HG03097 (cell line): ENCODE results near the gene RBL1.
"Not testable (repeated sequence)": the region's sequence is repeated elsewhere in the genome, so short reads cannot be mapped to it uniquely, and the experiment has no call there.

Source experiments
- ATAC-seq: cut with Tn5 transposase; IDR thresholded peaks from one replicate; pipeline ENCODE4 v1.9.1; 2021; ENCODE audit not compliant: unreplicated experiment, low FRiP score

RBL1 gene, protein sequence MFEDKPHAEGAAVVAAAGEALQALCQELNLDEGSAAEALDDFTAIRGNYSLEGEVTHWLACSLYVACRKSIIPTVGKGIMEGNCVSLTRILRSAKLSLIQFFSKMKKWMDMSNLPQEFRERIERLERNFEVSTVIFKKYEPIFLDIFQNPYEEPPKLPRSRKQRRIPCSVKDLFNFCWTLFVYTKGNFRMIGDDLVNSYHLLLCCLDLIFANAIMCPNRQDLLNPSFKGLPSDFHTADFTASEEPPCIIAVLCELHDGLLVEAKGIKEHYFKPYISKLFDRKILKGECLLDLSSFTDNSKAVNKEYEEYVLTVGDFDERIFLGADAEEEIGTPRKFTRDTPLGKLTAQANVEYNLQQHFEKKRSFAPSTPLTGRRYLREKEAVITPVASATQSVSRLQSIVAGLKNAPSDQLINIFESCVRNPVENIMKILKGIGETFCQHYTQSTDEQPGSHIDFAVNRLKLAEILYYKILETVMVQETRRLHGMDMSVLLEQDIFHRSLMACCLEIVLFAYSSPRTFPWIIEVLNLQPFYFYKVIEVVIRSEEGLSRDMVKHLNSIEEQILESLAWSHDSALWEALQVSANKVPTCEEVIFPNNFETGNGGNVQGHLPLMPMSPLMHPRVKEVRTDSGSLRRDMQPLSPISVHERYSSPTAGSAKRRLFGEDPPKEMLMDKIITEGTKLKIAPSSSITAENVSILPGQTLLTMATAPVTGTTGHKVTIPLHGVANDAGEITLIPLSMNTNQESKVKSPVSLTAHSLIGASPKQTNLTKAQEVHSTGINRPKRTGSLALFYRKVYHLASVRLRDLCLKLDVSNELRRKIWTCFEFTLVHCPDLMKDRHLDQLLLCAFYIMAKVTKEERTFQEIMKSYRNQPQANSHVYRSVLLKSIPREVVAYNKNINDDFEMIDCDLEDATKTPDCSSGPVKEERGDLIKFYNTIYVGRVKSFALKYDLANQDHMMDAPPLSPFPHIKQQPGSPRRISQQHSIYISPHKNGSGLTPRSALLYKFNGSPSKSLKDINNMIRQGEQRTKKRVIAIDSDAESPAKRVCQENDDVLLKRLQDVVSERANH

DNA sequence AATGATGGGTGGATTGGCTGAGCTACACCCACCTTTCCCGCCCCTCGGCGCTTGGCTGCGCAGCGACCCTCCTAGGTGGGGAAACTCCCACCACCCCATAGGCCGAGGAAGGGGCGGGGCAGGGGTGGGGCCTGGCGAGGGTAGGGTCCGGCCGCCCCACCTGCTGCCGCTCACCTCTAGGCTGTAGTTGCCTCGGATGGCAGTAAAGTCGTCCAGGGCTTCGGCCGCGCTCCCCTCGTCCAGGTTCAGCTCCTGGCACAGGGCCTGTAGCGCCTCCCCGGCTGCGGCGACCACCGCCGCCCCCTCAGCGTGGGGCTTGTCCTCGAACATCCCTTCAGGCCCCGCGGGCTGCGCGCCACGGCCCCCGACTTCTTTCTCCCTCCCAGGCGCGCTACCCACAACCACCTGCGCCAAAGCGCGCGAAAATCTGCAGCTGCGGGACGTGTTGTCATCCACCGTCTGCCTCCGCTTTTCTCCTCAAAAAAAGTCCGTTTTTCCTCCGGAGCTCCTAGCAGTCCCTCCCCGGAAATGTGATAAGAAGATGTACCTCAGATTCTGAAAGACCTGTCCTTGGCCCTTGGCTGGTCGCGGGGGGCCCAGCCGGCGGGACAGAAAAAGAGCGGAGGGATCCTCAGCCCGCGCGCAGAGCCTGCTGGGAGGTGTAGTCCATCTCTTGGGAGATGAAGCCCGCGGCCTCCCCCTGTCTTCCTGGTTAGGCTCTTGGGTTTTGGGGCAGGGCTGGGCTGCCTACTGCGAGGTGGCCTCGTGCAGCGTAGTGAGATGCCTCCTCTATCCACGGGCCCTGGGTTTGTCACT, at the start of gene RBL1:
Gene RBL1 (minus strand): TSS at position 399 of the 816 bp plus-strand sequence. CDS start 69 bp downstream, at position 330.
- ATAC-seq: peak; percentile 69

DNA sequence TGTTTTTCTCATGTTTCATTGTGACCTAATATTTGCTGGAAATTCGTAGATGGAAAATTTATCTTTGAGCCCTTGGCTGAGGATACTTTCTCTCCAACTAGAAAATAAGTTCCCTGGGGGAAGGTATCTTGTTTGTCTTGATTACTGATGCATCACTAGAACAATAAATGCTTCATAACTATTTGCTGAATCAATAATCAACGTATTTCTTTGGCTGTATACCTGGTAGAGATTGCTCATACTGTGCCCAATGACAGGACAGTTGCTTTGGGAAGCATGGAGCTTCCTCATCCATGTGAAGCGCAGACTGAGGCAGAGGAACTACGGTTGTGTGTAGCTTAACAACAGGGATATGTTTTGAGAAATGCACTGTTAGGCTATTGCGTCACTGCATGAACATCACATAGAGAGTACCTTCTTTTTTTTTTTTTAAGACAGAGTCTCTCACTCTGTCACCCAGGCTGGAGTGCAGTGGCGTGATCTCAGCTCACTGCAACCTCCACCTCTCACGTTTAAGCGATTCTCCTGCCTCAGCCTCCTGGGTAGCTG, 49.1 kb upstream of the RBL1 start:
- no peak for ATAC-seq

DNA sequence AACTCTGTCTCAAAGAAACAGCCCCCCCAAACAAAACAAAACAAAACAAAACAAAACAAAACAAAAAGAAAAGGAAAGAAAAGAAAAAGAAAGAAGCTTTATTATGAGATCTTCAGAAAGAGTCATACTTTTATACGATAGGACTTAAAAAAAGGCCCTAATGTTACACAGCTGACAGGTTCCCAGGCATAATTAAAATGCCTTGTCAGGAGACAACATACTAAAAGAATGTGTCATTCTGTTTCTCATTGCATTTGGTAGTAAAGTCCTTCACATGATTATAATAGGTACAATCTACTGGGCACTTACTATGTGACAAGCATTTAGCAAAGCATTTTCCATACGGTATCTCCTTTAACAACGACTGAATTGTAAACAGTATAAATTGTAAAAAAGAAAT, 46.9 kb upstream of the RBL1 start:
- no peak for ATAC-seq

DNA sequence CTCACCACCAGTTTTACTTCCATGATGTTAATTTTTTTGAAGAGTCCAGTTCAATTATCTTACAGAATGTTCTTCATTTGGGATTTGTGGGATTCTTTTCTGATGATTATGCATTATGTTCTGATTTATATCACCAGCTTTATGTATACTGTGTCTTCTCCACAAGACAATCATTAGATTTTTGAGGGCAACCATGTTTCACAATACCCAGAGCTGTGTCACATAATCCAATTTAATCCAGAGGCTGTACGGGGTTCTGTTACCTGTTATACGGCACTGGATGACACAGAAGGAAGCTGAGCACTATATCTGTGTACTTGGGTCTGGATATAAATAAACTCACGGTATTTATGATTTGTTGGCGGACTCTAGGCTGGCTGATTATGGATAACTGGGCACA, 41.8 kb upstream of the RBL1 start:
- no peak for ATAC-seq

DNA sequence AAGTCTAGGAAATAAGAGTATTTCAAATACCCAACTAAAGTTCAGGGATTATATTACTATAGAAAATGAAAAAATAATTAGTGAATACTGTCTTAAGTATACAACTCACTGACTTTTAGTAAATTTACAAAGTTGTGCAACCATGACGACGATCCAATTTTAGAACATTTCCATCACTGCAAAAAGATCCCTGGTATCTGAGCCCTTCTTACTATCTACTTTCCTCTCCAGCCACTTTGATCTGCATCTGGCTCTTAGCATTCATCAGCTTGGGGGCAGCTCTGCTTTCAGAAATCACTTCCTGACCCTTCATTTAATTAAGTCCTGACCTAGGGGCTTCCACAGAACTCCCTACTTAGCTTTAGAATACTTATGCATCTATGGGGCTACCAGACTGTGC, 38.2 kb upstream of the RBL1 start:
- ATAC-seq: no peak

DNA sequence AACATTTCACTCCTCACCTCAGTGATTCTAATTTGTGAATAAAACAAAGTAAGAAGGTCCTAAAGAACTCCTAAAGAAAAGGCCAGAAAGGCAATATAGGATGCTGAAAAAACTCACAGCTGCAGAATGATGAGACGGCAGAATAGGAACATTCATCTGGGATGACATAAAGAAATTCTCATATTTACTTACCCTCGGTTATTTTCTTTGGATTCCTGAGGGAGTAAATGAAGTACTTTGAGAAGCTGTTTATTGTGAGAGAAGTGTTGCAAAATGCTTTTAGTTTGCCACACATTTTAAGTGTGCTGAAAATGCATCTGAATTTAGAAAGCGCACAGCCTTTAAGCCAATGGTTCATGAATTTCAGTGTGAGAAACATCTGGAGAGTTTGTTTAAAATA, 35.7 kb upstream of the RBL1 start:
- ATAC-seq: no peak

DNA sequence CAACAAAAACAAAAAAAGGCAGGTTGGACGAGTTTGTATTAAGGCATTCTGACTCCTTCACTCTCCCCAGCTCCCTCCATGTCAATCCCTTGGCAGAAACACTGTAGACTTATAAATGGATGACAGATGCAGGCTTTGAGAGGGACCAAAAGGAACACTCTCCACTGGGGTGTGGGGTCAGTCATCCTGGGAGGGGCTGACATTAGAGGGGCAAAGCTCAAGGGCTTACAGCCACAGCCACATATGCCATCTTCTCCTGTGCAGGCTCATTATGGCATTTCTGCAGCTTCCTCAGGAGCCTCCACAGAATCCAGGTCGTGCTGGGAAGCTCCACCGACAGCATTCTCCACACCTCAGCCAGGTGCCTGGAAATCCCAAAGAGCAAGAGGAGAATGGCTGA, 33.0 kb upstream of the RBL1 start:
- ATAC-seq: no peak

DNA sequence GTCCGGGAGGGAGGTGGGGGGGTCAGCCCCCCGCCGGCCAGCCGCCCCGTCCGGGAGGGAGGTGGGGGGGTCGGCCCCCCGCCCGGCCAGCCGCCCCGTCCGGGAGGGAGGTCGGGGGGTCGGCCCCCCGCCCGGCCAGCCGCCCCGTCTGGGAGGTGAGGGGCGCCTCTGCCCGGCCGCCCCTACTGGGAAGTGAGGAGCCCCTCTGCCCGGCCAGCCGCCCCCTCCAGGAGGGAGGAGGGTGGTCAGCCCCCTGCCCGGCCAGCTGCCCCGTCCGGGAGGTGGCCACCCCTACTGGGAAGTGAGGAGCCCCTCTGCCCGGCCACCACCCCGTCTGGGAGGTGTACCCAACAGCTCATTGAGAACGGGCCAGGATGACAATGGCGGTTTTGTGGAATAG, 30.5 kb upstream of the RBL1 start:
- ATAC-seq: not testable (repeated sequence)

DNA sequence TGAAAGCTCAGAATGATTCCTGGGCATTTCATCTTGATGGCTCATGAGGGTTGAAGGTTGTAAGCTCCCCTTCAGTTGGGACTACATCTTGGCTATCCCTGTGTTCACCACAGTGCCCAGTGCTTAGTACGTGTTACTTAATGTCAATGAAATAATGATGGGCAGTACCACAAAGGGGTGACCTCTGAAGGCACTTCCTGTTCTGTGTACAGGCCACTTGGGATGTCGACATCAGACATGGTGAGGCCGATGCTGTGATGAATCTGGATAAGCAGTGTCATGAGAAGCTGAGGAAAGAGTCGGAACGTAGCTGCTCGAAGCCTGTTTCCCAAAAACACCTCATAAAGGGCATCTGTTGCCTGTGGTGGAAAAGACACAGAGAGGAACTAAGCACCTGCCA, 27.6 kb upstream of the RBL1 start:
- ATAC-seq: no peak

DNA sequence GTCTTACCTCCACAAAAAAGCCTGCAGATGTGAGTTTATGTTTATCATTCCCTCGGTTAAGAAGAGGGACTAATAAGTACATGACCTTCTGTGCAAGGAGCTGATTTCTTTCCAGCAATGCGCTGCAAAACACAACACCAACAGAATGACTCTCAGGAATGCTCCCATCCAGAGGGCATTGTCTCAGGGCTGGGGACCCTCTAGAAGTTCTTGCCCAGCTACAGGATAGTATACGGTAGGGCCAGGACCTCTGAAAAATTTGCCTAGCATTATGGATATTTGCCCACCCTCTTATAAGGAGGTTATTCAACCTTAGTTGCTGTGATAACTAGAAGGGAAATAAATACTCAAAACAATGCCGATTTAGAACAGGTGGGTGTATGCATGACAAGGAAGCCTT, 24.7 kb upstream of the RBL1 start:
- ATAC-seq: no peak

DNA sequence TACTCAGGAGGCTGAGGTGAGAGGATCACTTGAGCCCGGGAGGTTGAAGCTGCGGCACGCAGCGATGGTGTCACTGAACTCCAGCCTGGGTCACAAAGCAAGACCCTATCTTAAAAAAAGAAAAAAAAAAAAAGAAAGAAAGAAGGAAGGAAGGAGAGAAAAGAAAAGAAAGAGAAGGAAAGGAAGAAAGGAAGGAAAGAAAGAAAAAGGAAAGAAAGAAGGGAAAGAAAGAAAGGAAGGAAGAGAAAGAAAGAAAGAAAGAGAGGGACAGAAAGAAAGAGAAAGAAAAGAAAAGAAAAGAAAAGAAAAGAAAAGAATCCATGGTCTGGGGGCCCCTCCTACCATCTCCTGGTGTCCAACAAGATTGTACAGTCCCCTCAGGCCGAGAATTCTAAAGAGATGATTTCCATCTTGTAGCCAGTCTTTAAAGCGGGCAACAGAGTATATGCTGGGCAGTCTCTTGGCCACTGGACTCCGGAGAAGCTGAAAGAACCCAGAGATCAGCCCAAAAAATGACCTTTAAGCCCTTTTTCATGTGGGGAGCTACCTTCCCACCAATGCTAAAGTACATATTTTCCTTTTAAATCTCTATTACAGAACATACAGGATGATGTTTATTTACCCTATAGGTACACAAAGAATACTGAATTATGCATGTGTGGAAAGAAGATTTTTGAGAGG, 23.7 kb upstream of the RBL1 start:
- ATAC-seq: no peak

DNA sequence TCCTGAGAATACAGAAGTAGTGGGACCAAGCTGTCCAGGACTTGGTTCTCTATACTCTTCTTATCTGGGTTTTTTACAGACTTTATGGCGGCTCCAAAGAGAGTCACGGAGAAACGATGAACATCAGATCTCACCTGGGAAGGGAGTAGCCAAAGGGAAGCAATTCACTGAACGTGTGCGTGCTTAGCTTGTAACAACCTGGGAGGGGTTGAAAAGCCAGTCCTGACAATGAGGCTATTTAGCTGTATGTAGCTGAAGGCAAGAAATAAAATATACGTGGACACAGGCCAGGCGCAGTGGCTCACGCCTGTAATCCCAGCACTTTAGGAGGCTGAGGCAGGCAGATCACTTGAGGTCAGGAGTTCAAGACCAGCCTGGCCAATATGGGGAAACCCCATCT, 18.2 kb upstream of the RBL1 start:
- no peak for ATAC-seq

DNA sequence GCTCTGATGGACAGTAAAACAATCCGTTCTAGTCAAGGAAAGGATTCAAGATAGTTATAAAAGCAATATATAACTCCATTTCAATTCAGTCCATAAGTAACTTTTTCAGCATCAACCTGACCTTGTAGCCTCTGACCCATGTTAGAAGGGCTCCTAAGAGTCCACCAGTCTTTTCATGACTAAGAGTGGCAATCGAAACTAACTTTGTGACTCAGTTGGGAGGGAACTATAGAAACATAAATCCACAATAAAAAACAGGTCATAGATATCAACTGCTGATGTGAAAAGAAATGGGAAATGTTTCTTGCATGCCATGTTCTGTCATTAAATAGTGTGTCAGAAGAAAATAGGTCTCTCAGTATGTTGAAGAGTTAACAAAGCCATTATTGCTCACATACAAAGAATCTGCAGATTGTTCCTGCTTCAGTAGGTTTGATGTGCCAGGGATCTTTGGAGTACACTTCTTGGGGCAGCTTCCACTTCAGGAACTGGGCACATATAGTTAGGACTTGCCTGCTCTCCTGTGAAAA, 16.2 kb upstream of the RBL1 start:
- ATAC-seq: no peak

DNA sequence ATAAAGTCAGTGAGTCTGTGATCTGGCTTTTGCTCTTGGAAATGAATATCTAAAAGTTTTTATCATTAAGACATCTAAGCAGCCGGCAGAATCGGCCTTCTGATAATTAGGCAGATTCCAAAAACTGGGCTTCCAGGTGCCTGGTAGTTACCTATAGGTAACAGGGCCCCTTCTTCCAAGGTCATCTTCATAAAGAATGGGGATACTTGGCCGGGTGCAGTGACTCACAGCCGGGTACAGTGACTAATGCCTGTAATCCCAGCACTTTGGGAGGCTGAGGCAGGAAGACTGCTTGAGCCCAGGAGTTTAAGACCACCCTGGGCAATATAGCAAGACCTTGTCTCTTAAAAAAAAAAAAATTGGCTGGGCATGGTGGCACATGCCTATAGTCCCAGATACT, 12.9 kb upstream of the RBL1 start:
- ATAC-seq: no peak

DNA sequence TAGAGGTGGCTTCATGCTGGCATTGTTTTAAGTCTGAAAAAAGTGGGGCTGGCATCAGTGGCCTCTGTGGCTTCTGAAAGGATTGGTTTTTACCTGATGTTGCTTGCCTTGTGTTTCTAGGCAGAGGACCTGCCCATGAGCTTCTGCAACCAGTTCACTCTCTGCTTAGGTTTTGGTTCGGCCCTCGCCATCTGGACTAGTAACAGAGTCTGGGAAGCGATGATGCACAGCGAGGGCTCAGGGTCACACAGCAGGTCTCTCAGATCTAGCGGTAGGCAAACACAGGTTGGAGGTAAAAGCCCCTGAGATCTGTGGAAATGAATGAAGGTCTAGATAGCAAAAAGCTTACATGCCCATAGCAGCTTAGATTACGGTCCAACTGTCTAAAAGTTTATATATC, 6.8 kb upstream of the RBL1 start:
- no peak for ATAC-seq

DNA sequence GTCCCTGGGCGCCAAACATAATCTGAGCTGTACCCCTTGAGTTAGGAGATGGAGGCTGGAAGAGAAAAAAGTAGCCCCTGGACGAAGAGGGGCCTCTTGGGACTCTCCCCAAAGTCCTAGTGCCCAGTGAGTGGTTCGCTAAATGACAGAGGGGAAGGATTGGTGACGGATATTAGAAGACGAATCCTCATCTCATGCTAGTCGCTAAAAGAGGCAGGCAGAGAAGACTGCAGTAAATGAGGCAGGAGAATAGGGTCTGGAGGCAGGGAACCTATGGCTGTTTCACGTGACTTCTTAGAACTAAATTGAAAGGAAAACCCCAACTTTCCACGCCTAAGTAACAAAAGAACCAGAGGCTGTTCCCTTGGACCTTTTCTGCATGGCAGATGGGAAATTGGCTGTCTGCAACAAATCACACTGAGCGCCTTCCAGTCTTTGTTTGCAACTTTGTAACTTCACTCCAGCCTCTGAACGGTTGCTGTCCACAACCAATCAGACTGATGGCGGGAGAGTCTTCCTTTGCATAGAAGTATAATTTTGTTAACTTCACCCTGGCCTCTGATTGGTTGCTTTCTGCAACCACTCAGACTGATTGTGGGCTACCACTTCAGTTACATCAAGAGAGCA, 731 bp upstream of the RBL1 start:
- no peak for ATAC-seq

DNA sequence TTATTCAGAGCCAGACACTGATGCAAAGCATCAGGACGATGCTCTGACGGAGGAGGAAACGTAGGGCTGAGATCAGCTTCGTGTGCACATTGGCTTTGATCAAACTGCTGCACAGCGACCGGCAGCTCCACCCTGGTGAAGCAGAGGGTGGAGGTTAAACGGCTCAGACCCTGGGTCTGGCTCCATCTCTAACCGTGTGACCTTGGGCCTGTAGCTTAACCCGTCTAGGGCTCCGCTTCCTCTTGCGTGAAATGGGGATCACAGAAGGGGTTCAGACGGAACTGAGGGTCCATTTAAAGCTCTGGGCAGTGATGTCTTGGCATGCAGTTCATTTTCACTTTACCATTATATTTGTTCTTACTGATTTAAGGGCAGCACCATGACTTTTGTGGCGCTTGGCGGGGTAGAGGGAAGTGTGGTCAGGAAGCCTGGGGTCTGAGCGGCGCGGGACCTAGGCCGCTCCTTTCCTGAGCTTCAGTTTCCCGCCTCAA, 644 bp downstream of the RBL1 start:
- peak; percentile 23 for ATAC-seq

DNA sequence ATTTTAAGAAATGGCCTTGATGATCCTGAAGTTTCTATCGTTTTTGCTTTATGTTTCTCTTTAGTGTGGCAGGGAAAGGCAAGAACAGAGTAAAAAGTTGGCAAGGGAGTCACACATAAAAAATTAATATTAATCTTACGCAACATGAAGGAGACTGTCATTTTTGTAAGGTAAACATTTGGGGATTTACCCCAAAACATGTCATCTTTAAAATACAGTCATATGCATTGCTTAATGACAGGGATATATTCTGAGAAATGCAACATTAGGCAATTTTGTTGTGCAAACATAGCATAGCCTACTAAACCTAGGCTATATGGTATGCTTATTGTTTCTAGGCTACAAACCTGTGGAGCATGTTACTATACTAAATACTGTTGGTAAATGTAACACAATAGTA, 5.4 kb downstream of the RBL1 start:
- no peak for ATAC-seq

DNA sequence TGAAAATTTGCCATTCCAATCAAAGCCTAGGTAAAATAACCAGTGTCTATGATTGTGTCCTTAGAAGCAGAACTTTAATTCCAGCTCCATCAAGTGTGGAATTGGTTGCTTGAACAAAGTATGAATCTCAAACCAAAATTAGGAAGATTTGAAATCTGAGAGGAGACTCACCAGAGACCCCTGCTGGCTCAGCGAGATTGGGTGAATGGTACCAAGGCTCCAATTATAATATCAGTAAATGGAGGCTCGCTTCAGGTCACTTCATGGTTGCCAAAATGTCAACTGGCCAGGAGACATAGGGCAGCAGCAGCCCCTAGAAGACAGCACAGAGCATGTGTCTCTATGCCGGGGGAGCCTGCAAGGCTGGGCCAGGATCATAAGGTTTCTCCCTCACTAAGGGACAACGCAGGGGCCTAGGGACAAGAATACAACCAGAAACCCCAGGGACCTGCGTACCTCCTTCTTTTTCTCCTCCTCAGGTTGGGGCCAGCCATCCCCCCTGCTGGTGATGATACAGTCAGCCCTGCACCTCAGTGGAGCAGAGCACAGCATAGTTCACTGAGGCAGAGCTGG, 14.0 kb downstream of the RBL1 start:
- no peak for ATAC-seq
